Fibroblast of gingiva (primary cell): Measurements from ENCODE around the gene GMFB.
"Not testable (repeated sequence)": the region's sequence is repeated elsewhere in the genome, so short reads cannot be mapped to it uniquely, and the experiment has no call there.

Experiments
- DNase-seq: peaks from one replicate; pipeline ENCODE4 v3.0.0-alpha.2; 2011; ENCODE audit warnings: low read depth

The GMFB gene

DNA sequence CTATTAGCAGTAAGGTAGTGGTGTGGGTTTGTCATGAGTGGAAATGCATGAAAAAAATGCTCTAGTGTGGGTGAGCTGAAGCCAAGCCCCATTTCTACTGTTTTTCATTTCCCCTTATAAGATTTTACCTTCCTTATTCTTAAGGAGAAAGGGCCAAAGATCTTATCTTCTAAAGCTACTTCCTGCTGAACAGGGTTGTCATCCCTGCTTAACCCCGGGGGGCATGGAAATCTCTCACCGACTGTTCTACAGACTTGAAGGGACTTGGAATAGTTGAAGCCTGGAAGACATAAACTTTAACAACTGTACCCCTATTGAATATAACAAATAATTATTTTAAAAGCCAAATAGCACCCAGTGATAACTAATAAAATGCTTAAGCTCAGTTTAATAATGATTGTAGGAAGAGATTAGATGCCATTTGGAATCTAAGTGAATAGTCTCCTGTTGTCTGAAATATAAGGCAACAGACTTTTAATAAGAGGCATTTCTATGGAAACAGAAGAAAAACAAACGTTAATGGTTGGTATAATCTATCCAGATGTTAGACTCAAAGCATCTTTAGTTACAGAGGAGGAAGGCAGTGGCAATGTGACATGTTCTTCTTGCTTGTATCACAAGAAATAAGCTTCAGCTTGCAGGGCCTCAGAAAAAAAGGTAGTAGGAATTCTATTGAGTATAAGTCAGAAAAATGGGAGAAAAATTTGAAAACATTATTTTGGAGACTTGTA is 1.8 kb upstream of the GMFB start:
- DNase-seq = no peak

DNA sequence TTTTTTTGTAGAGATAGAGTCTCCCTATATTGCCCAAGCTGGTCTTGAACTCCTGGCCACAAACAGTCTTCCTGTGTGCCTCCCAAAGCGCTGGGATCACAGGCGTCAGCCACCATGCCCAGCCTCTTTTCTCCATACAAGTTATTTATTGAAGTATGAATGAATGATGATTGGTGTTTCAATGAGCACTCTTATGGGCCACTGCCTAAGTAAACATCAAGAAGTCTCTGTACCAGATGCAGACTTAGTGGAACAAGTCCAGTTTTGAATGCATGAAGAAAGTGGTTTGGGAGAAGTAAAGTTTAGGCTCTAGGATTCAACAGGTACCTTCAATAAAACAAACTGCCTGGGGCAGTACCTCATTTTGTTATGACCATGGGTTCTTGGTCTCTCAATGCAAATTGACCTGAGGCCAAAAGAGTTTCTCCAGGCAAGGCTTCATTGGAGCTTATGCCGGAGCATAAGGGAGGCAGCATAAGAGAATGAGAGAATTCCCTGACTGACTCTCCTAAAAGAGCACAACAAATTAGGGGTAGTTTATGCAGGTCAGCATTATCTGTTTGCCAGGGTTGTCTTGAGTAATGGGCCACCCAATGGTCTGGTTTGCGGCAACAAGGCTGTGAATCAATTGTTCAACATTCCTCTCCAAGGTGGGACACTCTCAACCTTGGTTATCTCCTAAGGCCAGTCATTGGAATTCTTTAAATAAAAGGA is 1.1 kb upstream of the GMFB start:
- DNase-seq = peak; percentile 14

DNA sequence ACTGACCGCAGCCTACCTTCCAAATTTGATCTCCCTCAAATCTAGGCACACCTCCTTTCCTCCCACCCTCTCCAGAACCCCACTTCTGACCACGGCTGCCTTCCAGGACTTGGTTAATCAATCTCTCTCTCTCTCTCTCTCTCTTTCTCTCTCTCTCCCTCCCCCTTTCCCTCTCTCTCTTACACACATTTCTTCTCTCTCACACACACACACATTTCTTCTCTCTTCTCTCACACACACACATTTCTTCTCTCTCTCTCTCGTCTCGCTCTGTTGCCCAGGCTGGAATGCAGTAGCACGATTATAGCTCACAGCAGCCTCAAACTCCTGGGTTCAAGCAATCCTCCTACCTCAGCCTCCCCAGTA is 521 bp upstream of the GMFB start:
- peak; percentile 8 for DNase-seq

DNA sequence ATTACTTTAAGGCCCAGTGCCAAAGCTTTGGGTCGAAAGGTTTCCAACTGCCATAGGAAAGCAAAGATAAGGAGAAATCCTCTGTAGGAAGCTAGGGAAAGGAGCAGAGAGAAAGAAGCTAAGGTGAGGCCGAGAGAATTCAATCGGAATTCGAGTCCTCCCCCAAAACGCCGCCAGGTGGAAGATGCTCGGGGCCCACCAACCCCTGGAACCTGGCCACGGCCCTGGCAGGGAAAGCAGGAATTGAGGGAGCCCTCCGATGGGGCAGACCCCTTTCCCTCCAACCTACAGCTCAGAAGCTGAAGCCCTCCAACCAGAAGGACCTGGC is 498 bp downstream of the GMFB start:
- DNase-seq = no peak

DNA sequence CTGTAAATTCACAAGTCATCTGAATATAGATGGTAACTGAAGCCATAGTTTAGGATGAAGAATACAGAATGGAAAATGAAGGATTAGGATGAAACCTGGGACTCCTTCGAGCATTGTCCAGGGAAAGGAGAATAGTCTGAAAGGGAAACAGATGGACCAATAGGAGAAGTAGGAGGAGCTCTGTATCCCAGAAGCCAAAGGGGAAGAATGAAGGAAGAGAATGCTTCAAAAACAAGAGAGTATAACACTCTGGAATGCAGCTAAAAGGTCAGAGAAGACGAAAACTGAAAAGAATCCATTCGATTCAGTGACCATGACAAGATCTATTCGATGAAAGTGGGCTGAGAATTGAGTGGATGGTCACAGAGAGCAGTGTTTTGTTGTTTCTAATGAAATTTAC is 1.0 kb downstream of the GMFB start:
- DNase-seq = peak; percentile 67

DNA sequence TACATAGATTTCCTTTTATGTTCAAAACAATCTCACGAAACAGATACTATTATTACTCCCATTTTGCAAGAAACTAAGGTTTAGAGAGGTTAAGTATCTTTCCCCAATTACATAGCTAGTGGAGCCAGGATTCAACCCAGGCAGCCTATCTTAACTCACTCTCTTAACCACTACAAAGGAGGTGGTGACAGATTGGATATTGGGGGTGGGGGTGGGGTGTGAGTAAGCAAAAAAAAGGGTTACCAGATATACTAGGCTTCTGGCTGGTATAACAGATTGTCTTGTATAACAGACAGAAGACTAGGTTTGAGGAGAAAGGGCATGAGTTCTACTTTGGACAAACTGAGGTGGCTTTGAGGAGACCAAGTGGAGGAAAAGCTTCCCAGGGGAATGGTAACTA is 2.1 kb downstream of the GMFB start:
- no peak for DNase-seq

DNA sequence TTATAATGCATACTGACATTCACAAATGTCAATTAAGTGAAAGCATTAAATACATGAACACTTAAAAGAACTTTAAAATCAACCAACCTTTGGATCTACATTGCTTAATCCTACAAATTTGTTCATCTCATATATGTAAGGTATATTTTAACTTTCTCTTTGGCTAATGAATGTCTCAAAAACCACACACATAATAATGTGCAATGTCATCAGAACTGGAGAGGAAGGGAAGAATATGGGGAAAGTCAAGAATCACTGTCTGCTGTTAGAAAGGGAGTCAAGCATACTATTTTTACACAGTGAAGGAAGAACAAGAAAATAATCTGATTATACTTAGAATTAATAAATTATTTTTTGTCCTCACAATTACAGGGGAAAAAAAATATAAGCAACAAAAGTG is 4.9 kb downstream of the GMFB start:
- DNase-seq = no peak

DNA sequence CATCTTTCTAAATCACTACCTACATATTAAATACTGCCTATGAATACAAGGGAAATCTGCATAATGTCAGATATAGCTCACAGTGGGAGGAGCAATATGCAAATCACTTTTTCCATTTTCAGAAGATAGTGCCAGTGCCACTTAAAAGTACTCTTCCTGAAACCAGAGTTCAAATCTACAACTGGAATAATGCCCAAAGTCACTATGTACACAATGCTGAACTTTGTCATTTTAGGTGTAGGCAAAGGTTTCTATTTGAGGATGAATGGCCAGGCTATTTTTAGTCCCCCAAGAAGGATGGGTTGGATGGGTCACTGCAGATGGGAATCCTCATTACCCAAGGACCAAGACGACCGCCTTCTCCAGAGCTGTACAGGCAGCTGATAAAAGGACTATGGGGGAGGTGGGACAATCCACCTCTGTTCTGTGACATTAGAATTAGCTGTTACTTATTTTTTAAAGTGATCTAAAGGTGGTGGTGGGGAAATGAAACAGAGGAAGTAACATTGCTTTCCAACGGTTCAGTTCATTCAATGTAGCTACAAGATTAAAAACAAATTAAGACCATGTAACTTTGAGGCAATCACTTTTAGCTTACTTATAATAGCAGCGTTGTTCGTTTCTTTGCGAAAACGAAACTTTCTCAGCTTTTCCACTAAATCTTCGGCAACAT is 5.6 kb downstream of the GMFB start:
- DNase-seq = no peak

DNA sequence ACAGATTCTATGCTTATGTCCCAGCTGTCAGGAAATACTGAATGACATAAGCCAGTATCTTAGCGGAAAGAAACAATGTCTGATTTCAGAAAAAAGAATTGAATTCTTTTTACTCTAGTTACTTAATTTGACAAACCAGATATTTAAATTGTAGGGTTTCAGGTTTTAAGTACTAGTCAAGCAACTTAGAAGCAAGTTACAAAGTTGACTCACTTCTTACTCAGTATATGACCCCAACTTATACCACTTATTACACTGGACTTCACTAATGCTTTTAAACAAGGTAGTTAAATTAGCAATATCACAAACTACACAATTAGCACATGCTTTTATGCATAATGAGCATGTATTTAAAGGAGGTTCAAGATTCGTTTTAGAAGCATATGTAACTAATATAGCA is 7.1 kb downstream of the GMFB start:
- no peak for DNase-seq

DNA sequence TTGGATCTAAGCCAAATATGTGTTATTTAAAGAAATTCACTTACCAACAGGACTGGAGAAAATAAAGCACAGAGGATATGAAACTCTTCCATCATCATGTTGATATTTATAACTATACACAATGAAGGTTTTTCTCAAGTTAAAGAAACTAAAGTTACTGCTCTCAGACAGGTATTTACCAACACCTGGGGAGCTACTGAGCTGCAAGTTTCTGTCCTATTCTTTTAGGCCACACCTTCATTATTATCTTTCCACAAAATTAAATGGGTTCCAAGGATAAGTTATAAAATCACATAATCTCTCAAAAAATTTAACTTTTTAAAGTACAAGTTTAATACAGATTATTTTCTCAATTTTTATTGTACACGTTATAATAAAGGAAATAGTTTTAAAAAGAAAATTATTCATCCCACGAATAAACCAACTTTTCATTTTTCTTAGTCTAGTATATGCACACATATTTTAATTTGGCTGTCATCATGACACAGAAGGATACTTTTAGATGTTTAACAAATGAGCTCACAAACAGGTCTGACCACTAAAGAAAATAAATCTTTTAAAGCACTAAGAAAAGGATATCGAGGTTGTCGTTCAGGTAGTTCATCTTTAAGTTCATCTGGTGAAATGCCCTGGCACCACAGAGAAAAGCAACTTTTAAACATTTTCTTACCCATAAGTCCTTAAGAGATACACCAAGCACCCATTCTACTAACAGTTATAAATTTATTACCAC is 7.8 kb downstream of the GMFB start:
- no peak for DNase-seq

DNA sequence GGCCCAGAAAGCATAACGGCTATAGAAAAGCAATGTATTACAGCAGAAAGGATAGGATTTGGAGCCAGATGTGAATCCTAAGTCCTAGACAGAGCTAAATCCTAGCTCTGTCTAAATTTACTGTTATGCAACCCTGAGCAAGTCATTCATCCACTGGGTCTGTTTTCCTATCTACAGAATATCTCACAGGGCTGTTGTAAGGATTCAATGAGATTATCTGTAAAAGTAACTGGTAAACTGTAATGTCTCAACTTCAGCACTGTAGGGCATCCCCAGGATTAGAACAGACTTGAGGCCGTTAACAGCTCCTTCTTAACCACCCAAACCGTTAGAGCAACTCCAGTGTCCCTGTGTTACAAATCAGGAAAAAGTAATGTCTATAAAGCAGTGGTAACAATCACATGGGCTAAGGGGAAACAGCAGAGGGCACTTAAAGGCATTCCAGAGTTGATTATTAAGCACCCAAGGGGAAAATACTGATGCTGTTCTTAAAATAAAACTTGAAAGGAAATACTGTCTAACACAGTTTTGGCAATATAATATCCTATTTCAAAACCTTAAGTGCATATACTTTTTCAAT is 10.1 kb downstream of the GMFB start:
- DNase-seq = peak; percentile 79

DNA sequence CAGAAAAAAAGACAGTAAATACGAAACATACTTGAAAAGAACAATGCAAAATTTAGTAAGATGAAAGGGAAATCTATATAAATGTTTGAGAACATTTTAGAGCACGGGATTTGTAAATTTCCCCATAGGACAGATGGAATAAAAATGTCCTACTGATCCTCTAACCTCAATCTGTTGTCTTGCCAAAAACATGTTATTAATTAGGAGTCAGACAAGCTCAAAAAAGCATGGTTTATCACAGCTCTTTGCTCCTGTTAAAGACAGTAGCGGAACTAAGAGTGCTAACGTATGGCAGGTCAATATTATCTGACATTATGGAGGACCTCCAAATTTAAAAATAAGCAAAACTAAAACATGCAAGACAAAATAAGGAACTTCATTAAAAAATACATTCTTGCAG is 12.9 kb downstream of the GMFB start:
- peak; percentile 60 for DNase-seq

DNA sequence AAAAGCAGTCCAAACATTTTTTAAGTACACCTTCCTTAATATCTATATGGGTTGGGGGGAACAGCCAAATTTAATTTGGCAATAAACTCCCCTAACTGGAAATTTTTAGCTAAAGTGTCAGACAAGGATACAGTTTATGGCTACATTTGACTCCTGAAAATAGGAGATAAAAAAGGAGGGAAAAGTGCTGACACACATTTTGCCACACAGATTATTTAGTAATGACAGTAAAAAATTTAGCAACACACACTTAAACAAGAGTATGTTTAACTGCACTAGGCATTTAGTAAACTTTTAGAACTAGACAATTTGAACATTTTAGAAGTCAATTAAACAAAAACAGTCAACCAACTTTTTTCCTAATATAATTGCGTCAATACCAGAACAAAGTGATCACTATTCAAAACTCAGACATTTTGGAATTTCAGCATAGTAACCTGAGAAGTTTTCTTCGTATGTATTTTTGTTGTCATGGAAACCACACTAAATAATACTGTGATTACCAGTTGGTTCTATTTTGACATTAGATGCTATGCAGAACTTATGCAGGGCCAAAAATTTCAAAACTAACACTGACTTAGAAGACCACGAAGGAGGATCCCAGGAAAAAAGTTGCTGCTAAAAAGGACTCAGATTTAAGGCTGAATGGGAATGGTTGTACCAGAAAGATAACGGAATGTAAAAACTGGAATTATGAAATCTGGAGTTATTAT is 13.4 kb downstream of the GMFB start:
- DNase-seq = peak; percentile 74

DNA sequence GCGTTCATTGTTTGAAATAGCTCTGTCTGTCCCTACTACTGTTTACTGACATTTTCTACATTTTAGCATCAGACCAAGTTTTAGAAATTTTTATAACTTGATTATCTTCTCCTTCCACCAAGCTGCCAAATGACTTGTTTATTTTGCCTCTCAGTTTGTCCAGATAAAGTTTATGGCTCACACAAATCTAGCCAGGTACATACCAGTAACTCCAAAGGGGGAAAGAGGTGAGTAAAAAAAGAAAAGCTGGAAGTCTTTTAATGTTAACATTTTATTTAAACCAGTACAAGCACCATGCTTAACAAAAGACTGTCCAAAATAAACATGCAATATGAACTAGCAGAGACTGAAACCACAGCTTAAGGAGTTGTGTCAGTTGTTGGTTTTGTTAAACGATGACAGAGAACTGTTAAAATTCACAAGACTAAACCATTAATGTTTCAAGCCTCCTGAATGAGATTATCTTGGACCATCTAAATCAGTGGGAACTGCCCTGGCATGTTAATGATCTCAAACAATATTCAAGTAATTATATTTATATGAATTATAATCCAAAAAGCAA is 14.5 kb downstream of the GMFB start:
- DNase-seq = peak; percentile 32

DNA sequence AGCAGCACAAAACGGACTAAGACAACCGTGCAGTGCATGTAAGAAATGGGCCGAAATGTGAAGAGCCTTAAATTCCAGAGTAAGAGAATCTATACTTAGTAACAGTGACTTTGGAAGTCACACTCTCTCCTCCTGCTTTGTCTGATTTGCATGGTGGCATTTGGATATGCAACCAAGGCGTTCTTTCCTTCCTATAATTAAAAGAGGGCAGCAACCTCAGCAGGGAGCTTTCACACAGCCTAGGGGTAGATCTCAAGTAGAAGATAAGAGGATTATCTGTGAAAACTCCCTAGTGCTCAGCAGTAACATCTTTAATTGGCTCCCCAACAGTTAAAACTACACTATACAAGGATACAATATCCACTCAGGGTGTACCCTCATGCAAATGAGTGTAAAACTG is 16.5 kb downstream of the GMFB start:
- DNase-seq = no peak

DNA sequence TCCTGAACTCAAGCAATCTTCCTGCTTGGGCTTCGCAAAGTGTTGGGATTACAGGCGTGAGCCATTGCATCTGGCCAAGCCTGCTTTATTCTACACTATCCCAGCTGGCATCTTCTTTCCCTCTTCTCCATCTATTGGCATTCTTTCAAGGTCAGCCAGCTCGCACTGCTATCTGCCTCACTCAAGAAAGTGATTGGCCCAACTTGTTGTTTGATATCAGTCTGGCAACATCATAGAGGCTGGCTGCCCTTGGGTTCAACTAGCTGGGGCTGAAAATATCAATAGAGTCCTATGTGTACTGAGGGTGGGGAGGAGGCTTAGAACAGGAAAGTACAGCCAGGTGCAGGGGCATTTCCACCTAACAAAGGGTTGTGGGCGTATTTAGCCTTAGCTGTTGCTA is 17.1 kb downstream of the GMFB start:
- DNase-seq = no peak

DNA sequence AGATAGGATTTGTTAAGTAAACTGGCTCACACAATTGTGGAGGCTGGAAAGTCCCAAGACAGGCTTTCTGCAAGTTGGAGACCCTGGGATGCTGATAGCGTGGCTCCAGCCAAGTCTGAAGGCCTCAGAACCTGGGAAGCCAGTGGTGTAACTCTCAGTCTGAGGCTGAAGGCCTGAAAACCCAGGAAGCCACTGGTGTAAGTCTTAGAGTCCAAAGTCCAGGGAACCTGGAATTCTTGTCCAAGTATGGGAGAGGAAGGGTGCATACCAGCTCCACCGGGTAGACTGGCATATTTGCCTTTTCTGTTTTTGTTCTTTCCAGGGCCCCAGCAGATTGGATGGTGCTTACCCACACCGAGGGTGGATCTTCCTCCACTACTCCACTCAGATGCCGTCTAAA is 18.1 kb downstream of the GMFB start:
- no peak for DNase-seq

DNA sequence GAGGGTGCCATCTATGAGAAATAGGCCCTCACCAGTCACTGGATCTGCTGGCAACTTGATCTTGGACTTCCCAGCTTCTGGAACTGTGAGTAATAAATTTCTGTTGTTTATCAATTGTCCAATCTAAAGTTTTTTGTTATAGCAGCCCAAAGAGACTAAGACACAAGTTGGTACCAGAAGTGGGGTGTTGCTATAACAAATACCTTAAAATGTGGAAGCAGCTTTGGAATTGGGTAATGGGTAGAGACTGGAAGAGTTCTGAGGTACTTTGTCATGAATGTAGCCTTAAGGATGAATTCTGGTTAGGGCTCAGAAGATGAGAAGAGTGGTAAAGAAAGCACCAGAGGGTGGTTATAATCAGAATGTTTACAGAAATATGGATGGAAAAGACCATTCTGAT is 21.5 kb downstream of the GMFB start:
- no peak for DNase-seq

DNA sequence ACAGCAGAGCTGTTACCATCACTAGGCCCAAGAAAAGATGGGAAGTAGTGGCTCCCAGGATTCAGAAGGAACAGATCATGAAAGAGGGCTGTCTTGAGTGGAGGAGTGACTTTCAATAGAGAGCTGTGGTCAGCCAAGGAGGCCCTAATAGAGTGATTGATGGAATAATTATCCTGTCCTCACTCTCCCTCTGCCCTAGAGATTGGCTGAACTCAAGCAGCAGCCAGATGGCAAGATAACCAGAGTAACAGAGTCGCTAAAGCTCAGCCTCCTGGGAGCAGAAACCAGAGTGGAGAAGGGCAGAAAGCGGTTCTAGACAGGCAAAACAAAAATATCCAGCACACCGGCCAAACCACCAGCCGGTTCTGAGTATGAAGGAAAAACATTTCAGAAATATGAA is 23.1 kb downstream of the GMFB start:
- DNase-seq = no peak

DNA sequence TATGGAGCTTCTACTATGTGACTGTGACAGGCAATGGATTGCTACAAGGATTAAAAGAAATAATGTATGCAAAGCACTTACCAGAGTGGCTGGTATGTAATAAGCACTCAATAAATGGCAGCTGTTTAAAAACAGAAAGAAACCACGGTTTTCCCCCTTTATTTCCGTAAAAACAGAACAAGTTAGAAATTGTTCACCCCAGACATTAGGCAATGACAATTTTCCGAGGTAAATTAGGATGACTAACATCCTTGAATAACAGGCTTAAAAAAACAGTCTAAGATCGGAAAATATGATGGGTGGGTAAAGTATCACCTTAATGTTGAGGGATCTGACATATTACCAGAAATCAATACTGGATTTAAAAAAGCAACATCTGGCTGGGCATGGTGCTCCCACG is 26.7 kb downstream of the GMFB start:
- no peak for DNase-seq

DNA sequence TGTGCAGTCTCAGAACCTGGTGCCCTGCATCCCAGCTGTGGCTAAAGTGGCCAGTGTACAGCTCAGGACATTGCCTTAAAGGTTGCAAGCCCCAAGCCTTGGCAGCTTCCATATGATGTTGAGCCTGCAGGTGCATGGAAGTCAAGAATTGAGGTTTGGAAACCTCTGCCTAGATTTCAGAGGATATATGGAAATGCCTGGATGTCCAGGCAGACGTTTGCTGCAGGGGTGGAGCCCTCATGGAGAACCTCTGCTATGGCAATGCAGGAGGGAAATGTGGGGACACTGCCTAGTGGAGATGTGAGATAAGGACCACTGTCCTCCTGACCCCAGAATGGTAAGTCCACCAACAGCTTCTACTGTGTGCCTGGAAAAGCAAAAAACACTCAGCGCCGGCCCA is 29.7 kb downstream of the GMFB start:
- DNase-seq = no peak

DNA sequence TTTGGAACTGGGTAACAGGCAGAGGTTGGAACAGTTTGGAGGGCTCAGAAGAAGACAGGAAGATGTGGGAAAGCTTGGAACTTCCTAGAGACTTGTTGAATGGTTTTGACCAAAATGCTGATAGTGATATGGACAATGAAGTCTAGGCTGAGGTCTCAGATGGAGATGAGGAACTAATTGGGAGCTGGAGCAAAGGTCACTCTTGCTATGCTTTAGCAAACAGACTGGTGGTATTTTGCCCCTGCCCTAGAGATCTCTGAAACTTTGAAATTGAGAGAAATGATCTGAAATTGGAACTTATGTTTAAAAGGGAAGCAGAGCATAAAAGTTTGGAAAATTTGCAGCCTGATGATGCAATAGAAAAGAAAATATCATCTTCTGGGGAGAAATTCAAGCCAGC is 30.2 kb downstream of the GMFB start:
- DNase-seq = not testable (repeated sequence)
